ENCODE measurements around the gene DNAJC27. TPM values are rescaled to one million over a fixed set of nuclear protein-coding genes. Genes with fewer than 3 reads are reported as not detected.

The DNAJC27 gene
- polyA plus RNA-seq, 1 of the 3 experiments (the other 2 are of a cell fraction): 2.4 TPM

GRCh38 chr2:24893934-24894333, 77.8 kb downstream of the DNAJC27 start (continued):
- TF ChIP-seq TCF12 (IDR thresholded peaks at IDR 0.05): no peak

Small RNA genes lying within 50 kb of the gene (small RNA-seq; reads per million reads assigned to genes)
- 0 reads per million in 7 experiments for gene AC013267.1
- gene RF00016: 0 to 0.19 (median 0) reads per million in 7 experiments
- 0 reads per million in 7 experiments for gene RF00019

Other genes with a start within 250 kb of the DNAJC27 start
- 65.6 and 74.4 TPM in 2 replicates for gene PTRHD1, start 178.6 kb downstream of the DNAJC27 start, polyA plus RNA-seq (2012; rRNA removed)
- 18.3 and 22.5 TPM in 2 replicates for gene CENPO, start 178.5 kb downstream of the DNAJC27 start, polyA plus RNA-seq (2012; rRNA removed)
- 36.6 and 53.9 TPM in 2 replicates for gene ADCY3, start 51.7 kb downstream of the DNAJC27 start, polyA plus RNA-seq (2012; rRNA removed)
- gene EFR3B, start 70.1 kb upstream of the DNAJC27 start, polyA plus RNA-seq (2012; rRNA removed): 1.5 and 1.9 TPM in 2 replicates
- not detected in 2 replicates for gene POMC, start 196.6 kb upstream of the DNAJC27 start, polyA plus RNA-seq (2012; rRNA removed)